RWPE1 (cell line): Measurements from ENCODE around the gene ZNF385B.

ENCODE experiments used
- CTCF ChIA-PET: fragments of 350-600 bp; sonication (Branson Sonifier 250); formaldehyde crosslinking; extraction: SDS; loops from one replicate; lab custom pipeline; 2021; lab: Yijun Ruan, JAX
- POLR2A ChIA-PET: fragments of 400-600 bp; formaldehyde crosslinking; extraction: SDS; loops from one replicate; lab custom pipeline; 2020; ENCODE audit warnings: antibody characterized with exemption; ENCODE audit not compliant: low non-redundant PET; lab: Yijun Ruan, JAX
- DNase-seq: peaks from one replicate; pipeline ENCODE4 v3.0.0; 2012; ENCODE audit warnings: low spot score
- H3K27ac ChIP-seq: fragments of 450-650 bp; 2 replicates; pipeline ENCODE4 v1.5.1; 2017
- CTCF ChIP-seq: fragments of 450-650 bp; conservative IDR thresholded peaks from 2 replicates; pipeline ENCODE4 v1.5.1; 2017; ENCODE audit warnings: low read depth, mild to moderate bottlenecking

ZNF385B gene

GRCh38 chr2:179830043-179830787, 31.2 kb downstream of the ZNF385B start:
- no peak for DNase-seq
- CTCF ChIA-PET: no interaction called here
- H3K27ac ChIP-seq: no peak overlapping the region
- TF ChIP-seq CTCF: no peak
- POLR2A ChIA-PET: no interaction called here

- DNase-seq: no peak
- ChIA-PET POLR2A (no interaction called here), CTCF (no interaction called here)
- no peak for TF ChIP-seq CTCF
- H3K27ac ChIP-seq: no peak overlapping the region
Observed at GRCh38 chr2:179826297-179826696, 35.1 kb downstream of the ZNF385B start.

- no peak overlapping the region for H3K27ac ChIP-seq
- no peak for TF ChIP-seq CTCF
- ChIA-PET POLR2A (no interaction called here), CTCF (no interaction called here)
- no peak for DNase-seq
Observed at GRCh38 chr2:179825494-179825893, 35.9 kb downstream of the ZNF385B start.

- CTCF ChIA-PET: no interaction called here
- no peak overlapping the region for H3K27ac ChIP-seq
- POLR2A ChIA-PET: no interaction called here
- TF ChIP-seq CTCF: no peak
- no peak for DNase-seq
Observed at GRCh38 chr2:179824961-179825360, 36.5 kb downstream of the ZNF385B start.

GRCh38 chr2:179822540-179822939, 38.9 kb downstream of the ZNF385B start:
- TF ChIP-seq CTCF: no peak
- H3K27ac ChIP-seq: no peak overlapping the region
- no peak for DNase-seq
- POLR2A ChIA-PET: no interaction called here
- CTCF ChIA-PET: no interaction called here

GRCh38 chr2:179818546-179818945, 42.9 kb downstream of the ZNF385B start:
- ChIA-PET POLR2A (no interaction called here), CTCF (interaction anchor here (0.5 kb wide), 1 partner anchor 182 kb away, joined by 5 read pairs; no protein-coding TSS in a partner anchor)
- no peak overlapping the region for H3K27ac ChIP-seq
- no peak for TF ChIP-seq CTCF
- no peak for DNase-seq
